NCI-H2196 (cell line): Measurements from ENCODE around the gene INPP5B.
"Not testable (repeated sequence)": the region's sequence is repeated elsewhere in the genome, so short reads cannot be mapped to it uniquely, and the experiment has no call there.

Experiments
- DNase-seq: peaks from one replicate; lab custom pipeline; 2025; ENCODE audit not compliant: unreplicated experiment; lab: John Stamatoyannopoulos, UW

Gene INPP5B

DNA sequence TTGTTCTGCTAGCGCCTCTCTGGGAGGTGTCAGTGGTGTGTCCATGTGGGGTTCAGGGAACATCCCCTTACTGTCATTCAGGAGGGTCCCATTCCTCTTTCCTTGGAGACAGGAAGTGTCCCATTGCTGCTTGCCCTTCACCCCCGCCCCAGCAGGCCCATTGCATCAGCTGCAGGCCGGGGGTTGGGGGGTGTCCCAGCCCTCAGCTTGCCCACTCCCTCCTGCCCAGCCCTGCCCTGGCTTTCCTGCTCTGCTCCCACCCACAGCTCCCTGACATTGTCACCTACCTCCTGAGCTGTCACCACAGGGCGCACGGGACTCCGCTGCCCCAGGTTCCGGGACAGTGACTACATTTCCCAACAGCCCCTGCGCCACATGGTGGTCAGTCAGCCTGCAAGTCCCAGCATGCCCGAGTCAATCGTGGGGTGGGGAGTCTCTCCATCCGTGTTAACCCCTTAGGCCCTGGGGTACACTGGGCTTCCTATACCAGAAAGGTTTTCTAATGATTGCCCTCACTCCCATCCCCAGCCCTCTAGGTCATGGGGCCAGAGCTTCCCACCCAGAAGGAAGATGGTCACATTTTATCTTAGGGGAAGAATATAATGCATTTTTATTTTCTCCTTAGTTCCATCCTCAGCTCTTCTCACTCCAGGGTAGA is at the start of gene INPP5B:
Gene INPP5B, minus strand, starts transcription at position 351 of the 658 bp plus-strand sequence. CDS start 745 bp downstream, outside the sequence.
- DNase-seq: no peak

DNA sequence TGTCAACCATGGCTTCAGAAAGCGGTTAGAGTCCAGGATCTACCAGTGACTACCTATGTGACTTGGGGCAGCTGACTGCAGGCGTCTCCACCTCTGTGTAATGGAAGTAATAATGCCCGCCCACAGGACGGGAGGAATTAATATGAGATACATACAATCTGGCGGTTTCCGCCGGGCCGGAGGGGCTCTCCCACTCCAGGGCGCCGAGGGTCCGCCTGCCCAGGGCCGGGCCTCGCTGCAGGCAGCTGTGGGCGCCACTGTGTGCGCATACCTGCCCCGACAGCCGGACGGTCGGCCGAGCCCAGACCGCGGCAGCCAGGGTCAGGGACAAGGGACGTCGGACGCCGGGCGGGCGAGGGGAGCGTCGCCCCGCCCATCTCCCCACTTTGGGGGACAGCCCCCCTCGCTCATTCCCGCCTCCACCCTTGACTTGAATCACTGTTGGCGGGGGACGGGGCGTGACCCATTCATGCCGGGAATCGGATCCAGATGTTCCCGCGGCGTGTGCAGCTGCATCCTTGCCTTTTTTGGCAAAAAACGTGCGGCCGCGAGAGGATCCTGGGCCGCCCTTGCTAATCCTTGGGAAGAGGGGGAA is 49.0 kb upstream of the INPP5B start:
- peak; percentile 56 for DNase-seq

DNA sequence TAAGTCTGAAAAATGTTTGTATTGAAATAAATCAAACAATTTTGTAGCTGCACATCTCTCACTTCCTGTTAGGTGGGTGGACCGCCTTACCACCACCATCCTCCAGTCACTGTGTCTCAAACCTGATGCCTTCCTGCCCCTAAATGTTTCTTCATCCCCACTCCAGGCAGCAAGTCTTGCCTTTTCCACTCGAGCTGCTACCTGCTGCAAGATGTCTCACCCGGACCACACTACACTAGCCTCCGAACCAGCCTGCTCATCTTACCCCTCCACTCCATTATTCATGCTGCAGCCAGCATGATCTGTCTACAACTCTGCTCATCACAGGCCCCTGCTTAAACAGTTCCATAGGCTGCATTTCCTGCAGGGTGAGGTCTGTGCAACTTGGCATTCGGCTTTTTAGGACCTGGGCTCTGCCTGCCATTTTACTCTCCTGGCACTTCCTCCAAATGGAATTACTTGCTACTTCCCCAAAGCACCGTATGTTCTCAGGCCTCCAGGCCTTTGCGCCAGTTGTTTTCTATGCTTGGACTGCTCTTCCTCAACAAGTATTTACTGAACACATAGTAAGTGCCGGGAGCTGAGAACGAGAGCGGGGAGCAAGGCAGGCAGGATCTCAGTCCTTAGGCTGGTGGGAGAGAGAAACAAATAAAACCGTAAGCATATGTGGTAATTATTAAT is 48.2 kb upstream of the INPP5B start:
- no peak for DNase-seq

DNA sequence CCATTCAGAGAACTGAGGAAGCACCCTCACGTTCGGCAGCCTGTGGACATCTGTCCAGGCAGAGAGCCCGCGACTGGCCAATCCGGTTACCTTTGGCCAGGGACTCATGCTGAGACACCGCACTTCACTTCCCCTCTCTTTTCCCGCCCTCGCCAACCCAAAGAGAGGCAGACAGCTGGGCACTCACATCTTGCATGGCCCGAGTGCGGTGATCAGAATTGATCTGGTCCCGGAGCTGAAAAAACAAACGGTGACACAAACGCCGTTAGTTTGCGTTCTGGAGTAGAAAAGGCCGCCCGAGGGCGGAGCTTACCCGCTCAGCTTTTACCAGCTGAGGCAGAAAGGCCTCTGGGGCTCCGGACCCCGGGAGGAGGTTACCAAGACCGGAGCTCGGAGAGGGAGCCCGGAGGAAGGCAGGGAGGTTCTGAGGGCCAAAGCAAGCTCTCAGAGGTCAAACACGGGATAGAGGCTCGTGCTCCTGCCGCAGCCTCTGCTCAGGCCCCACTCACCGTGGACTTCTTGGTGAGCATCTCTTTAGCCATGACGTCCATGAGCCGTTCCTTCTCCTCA is 42.6 kb upstream of the INPP5B start:
- no peak for DNase-seq

DNA sequence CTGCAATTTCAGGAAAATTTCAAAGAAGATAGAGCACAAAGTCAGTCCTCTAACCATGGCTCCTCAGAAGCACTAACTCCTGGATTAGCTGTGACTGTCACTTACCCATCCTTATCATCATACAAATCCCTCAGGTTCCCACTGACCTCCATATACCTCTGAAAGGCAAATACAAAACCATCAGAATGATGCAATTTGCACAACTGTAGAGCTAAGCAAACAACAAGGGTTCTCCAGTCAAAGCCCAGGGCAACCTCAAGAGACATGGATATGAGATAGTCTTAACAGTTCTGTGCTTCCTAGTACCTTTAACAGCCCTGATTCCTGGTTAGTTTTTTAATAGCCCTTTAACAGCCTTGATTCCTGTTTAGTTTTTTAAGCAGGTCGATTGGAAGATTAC is 40.8 kb upstream of the INPP5B start:
- DNase-seq: no peak

DNA sequence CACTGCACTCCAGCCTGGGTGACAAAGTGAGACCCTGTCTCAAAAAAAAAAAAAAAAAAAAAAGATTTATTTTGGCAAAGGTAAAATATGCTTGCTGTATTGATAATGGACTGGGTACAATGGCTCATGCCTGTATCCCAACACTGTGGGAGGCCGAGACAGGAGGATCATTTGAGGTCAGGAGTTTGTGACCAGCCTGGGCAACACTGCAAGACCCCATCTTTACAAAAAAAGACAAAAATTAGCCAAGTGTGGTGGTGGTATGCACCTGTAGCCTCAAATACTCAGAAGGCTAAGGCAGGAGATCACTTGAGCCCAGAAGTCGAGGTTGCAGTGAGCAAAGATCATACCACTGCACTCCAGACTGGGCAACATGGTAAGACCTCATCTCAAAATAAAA is 36.7 kb upstream of the INPP5B start:
- DNase-seq: no peak

- DNase-seq: no peak
These were observed 31.7 kb upstream of the INPP5B start for GRCh38 chr1:37978541-37978940.

GRCh38 chr1:37975083-37975482 is 28.2 kb upstream of the INPP5B start:
- DNase-seq: peak; percentile 57

DNA sequence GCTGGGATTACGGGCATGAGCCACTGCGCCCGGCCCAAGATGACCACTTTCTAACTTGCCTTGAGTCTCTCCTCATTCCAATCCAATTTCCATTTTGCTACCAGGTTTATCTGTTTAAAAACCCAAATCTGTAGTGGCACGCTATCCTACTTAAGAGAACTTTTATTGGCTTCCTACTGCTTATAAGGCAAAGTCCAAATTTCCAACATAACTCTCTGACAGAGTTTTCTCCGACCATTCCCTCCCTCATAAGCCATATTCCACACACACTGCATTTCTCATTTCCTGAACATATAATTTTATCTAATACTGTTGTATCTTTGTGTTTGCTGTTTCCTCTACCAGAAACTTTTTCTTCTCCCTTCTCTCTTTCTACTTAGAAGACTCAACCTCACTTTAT is 27.7 kb upstream of the INPP5B start:
- DNase-seq: no peak

DNA sequence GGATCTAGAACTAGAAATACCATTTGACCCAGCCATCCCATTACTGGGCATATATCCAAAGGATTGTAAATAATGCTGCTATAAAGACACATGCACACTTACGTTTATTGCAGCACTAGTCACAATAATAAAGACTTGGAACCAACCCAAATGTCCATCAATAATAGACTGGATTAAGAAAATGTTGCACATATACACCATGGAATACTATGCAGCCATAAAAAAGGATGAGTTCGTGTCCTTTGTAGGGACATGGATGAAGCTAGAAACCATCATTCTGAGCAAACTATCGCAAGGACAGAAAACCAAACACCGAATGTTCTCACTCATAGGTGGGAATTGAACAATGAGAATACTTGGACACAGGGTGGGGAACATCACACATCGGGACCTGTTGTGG is 26.8 kb upstream of the INPP5B start:
- not testable (repeated sequence) for DNase-seq

DNA sequence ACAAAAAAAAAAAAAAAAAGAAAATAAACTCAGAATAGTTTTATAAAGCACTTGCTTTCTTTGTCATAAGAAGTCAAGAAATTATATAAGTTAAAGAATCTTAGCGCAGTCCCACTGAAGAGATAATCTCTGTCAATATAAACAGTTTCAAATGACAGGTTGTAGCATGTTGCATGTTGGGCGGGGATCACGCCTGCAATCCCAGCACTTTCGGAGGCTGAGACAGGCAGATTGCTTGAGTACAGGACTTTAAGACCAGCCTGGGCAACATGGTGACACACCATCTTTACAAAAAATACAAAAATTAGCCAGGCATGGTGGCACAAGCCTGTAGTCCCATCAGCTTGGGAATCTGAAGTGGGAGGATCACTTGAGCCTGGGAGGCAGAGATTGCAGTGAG is 18.4 kb upstream of the INPP5B start:
- no peak for DNase-seq

- not testable (repeated sequence) for DNase-seq
These were observed 17.3 kb upstream of the INPP5B start for GRCh38 chr1:37964106-37964505.

GRCh38 chr1:37958690-37959089 is 11.8 kb upstream of the INPP5B start:
- no peak for DNase-seq

DNA sequence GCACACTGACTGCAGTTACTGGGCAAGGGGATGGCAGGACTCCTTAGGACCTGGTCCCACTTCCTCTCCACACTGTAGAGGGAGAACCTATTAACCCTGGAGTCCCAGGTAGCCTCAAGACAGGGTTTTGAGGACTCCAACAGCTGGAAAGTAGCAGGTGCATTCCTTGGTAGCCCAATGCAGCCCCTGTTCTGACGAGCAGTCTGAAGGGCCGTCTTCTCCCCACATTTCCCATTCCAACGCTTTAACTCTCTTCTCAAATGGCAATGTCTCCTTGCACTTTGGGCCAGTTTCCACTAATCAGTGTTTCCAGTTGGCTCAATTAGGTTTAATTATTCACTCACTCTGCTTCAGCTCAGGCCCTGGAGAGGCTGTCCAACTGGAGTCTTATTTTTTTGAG is 8.8 kb upstream of the INPP5B start:
- no peak for DNase-seq

GRCh38 chr1:37954316-37954971 is 7.6 kb upstream of the INPP5B start:
- DNase-seq: no peak

GRCh38 chr1:37952738-37953137 is 5.9 kb upstream of the INPP5B start:
- no peak for DNase-seq

DNA sequence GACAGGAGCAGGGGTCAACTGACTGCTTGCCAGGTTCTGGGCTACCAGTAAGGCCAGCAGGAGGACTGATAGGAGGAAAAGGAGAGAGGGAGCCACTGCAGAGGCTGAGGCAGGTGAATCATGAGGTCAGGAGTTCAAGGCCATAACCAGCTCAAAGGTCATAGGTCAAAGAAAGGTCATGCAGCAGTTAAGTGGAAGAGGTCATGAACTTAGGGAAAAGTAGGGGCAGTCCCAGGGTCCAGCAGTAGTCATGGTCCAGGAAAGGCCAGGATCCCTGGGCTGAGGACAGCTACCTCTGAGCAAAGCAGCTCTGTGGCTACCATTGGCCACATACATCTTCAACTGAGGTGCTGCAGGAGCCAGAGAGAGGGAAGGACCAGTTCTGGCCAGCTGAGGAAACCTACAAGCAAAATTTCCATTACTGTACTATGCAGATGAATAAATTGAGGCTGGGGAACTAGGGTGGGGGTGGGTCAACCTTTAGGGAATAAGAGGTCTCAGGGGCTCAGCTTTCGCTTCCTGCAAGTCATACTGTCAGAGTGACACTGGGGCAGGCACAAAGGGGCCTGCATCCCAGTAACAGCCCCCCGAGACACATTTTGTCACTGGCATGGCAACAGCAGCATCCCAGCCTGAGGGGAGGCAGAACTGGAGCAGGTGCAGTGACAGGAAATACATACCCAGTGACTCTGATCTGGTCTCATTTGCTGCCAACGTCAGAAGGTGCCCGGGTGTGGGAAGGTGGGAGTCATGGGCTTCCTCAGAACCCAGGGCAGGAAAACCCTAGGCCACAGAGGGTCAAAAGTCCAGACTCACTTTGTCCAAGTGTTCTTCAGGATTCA is 5.2 kb upstream of the INPP5B start:
- DNase-seq: no peak

DNA sequence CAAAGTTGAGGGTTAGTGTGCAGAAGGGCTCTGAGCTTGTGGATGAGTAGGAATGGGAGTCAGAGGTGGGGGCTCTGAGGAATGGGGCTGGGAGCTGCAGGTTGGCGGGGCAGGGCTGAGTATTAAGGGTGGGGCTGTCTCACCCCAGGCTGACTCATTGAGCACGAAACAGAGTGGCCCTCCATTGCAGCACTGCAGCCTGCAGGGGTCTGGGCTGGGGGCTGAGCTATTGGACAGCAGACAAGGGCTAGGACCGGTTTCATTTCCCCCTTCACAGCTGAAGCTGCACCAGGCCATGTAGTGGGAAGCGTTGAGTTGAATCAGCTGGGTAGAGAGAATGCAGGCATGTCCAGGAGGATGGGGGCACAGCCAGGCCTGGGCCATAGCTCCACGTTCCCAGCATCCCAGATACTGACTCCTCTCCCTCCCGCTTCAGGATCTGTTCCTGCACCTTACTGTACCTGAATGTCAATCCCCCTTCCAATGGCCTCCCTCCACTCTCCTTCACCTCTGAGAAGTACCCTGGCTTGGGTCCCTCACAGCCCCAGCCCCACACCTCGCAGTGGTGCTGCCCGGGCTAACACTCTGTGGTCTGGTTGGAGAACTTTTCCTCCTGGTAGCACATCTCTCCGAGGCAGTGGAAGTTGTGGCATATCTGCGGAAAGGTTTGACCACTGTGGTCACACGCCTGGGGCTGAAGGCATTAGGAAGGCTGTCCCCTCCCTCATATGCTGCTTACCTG is 4.4 kb upstream of the INPP5B start:
- DNase-seq: no peak

DNA sequence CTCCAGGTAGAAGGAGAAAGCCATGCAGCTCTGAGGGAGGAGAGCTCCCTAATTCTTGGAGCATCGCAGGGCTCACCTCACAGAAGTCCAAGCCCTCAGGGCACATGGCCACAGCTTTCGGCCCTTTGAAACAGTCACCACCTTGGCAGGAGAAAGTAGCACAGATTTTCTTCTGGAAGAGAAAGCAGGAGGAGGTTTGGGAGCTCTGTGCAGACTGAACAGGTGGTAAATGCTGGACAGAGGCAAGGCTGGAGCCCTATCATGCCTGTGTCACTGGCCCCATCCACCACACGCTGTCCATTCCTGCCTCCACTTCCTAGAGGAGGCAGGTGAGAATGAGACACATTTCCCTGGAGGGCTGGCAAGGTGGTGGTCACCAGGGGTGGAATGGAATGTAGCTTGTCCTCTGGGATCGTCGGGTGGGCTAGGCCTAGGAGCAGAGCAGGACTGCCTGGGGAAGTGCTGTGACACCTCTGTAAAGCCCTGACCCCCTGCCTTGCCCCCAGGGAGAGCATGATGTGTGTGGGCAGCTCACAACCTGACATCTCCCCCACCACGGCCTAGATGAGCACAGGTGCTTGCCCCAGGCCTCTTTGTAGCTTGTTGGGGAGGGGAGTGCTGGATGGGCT is 2.8 kb upstream of the INPP5B start:
- no peak for DNase-seq

DNA sequence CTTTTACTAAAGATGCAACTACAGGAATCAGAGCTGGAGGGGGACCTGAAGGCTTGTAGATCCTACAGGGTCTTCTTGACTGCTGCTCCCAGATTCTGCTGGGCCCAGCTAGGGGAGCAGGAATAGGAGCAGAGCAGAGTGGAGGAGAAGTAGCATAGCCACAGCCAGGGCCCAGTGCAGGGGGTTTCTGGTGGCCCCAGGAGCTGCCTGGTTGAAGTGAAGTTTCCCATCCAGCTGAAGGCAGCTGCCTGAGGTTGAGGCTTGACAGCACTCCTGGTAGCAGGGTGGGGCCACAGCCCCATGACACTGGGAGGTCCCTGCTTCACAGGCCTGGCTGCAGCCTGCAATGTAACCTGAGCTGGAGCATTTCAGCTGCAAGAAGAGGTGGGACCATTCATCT is 2.0 kb upstream of the INPP5B start:
- no peak for DNase-seq
